H1 (cell line): ENCODE data around the gene NREP. TPM values are rescaled to one million over a fixed set of nuclear protein-coding genes. Genes with fewer than 3 reads are reported as not detected.
A peak's percentile ranks its signal among the peaks of the same experiment; 100 is the strongest.

ENCODE experiments used
- CTCF ChIA-PET: fragments of 300-600 bp; sonication (Branson Sonifier 250); formaldehyde crosslinking; loops from one replicate; lab custom pipeline; 2021; ENCODE audit not compliant: partially characterized antibody; lab: Charles Lee
- POLR2A ChIA-PET: fragments of 300-600 bp; sonication (Branson Sonifier 250); formaldehyde crosslinking; loops from one replicate; lab custom pipeline; 2021; ENCODE audit warnings: inconsistent platforms; ENCODE audit not compliant: partially characterized antibody; lab: Charles Lee
- DNase-seq, 2 experiments: peaks; one replicate each; pipeline versions ENCODE4 v3.0.0 to v3.0.0-alpha.2; 2010 to 2022; ENCODE audit warnings: low spot score in 2 of 2, low read depth in 1 of 2, mixed read lengths in 1 of 2
- FAIRE-seq: peaks from 2 replicates; lab custom pipeline; 2011; peaks lifted over from hg19 to GRCh38; lab: Jason Lieb, UNC
- H2AFZ ChIP-seq: 2 replicates; pipeline ENCODE4 v1.8.1; 2012; ENCODE audit warnings: low read length, inconsistent platforms
- H2AK5ac ChIP-seq: 2 replicates; pipeline ENCODE4 v1.6.1; 2013; ENCODE audit warnings: low read depth, low read length
- H2BK120ac ChIP-seq: replicated peaks from 2 replicates; pipeline ENCODE3; 2013; ENCODE audit warnings: low read depth, low read length, inconsistent platforms
- H2BK12ac ChIP-seq: 2 replicates; pipeline ENCODE4 v1.6.1; 2013; ENCODE audit warnings: low read depth, low read length
- H2BK15ac ChIP-seq: 2 replicates; pipeline ENCODE4 v1.6.1; 2013; ENCODE audit warnings: low read length
- H2BK20ac ChIP-seq: 2 replicates; pipeline ENCODE4 v1.6.1; 2013; ENCODE audit warnings: low read length
- H2BK5ac ChIP-seq: 2 replicates; pipeline ENCODE4 v1.6.1; 2013; ENCODE audit warnings: low read depth, low read length
- H3K14ac ChIP-seq: 2 replicates; pipeline ENCODE4 v1.6.1; 2013; ENCODE audit warnings: inconsistent platforms; ENCODE audit not compliant: insufficient read length
- H3K18ac ChIP-seq: 2 replicates; pipeline ENCODE4 v1.6.1; 2013; ENCODE audit warnings: low read length; ENCODE audit errors: extremely low read depth
- H3K23ac ChIP-seq: 2 replicates; pipeline ENCODE4 v1.6.1; 2013; ENCODE audit warnings: inconsistent platforms; ENCODE audit not compliant: insufficient read length
- H3K23me2 ChIP-seq: 2 replicates; pipeline ENCODE4 v1.6.1; 2013; ENCODE audit warnings: low read depth, low read length
- H3K27ac ChIP-seq: 2 replicates; pipeline ENCODE4 v1.6.1; 2011; ENCODE audit warnings: low read depth, low read length, inconsistent platforms
- H3K27me3 ChIP-seq, 4 experiments: replicated peaks in 1 of 4; 1 replicate in 1 of 4; 2 replicates in 3 of 4; pipeline versions ENCODE4 v1.6.1 to v1.8.1; 2011 to 2013; ENCODE audit warnings: low read length in 3 of 4, mild to moderate bottlenecking in 3 of 4, inconsistent platforms in 2 of 4, mixed read lengths in 2 of 4, moderate library complexity in 1 of 4; ENCODE audit not compliant: control insufficient read depth in 3 of 4, insufficient read depth in 3 of 4; ENCODE audit errors: extremely low read depth in 1 of 4
- H3K36me3 ChIP-seq, 4 experiments: 2 replicates each; pipeline versions ENCODE4 v1.6.1 to v1.8.1; 2011 to 2013; ENCODE audit warnings: mild to moderate bottlenecking in 4 of 4, low read length in 3 of 4, moderate library complexity in 2 of 4, control low read depth in 1 of 4, inconsistent platforms in 1 of 4; ENCODE audit not compliant: insufficient read depth in 4 of 4, control insufficient read depth in 2 of 4
- H3K4ac ChIP-seq: replicated peaks from 2 replicates; pipeline ENCODE3; 2013; ENCODE audit warnings: low read length, low read depth, mixed read lengths, inconsistent platforms; ENCODE audit not compliant: insufficient read length
- H3K4me1 ChIP-seq, 4 experiments: replicated peaks in 1 of 4; 1 replicate in 1 of 4; 2 replicates in 3 of 4; pipeline versions ENCODE4 v1.6.1 to v1.8.1; 2011 to 2013; ENCODE audit warnings: low read length in 3 of 4, inconsistent platforms in 2 of 4, mixed read lengths in 1 of 4; ENCODE audit not compliant: insufficient read depth in 4 of 4, control insufficient read depth in 3 of 4
- H3K4me2 ChIP-seq, 2 experiments: 2 replicates each; pipeline versions ENCODE4 v1.6.1 to v1.8.1; 2011 to 2013; ENCODE audit warnings: low read depth in 2 of 2, low read length in 2 of 2, control low read depth in 1 of 2, inconsistent platforms in 1 of 2, mild to moderate bottlenecking in 1 of 2; ENCODE audit not compliant: insufficient read depth in 1 of 2
- H3K4me3 ChIP-seq, 4 experiments: fragments of 200-600, 300-600 bp in 1 of 4; sonication (generic), shearing (Covaris generic), sonication (Bioruptor Twin) in 1 of 4; 2 replicates each; pipeline versions ENCODE4 v1.5.1 to v1.8.1; 2011 to 2016; ENCODE audit warnings: low read length in 4 of 4, low read depth in 3 of 4, control low read depth in 2 of 4, inconsistent platforms in 2 of 4, mild to moderate bottlenecking in 2 of 4, mixed read lengths in 1 of 4, moderate library complexity in 1 of 4; ENCODE audit not compliant: insufficient read depth in 2 of 4; ENCODE audit errors: extremely low read depth in 1 of 4
- H3K56ac ChIP-seq: replicated peaks from 2 replicates; pipeline ENCODE3; 2013; ENCODE audit warnings: low read depth, mild to moderate bottlenecking, mixed read lengths, low read length, inconsistent platforms; ENCODE audit not compliant: insufficient read length
- H3K79me1 ChIP-seq: 2 replicates; pipeline ENCODE4 v1.6.1; 2013; ENCODE audit warnings: low read depth, low read length, control low read depth
- H3K79me2 ChIP-seq, 2 experiments: 2 replicates each; pipeline versions ENCODE4 v1.6.1 to v1.8.1; 2012 to 2013; ENCODE audit warnings: low read length in 2 of 2, mild to moderate bottlenecking in 2 of 2, inconsistent platforms in 1 of 2; ENCODE audit not compliant: insufficient read depth in 2 of 2, control insufficient read depth in 1 of 2
- H3K9ac ChIP-seq, 4 experiments: replicated peaks in 1 of 4; 1 replicate in 1 of 4; 2 replicates in 3 of 4; pipeline versions ENCODE4 v1.6.1 to v1.8.1; 2011 to 2013; ENCODE audit warnings: low read depth in 3 of 4, low read length in 3 of 4, control low read depth in 2 of 4, mild to moderate bottlenecking in 2 of 4, moderate library complexity in 2 of 4, inconsistent platforms in 1 of 4; ENCODE audit errors: extremely low read depth in 1 of 4
- H3K9me3 ChIP-seq, 2 experiments: 2 replicates each; pipeline versions ENCODE4 v1.6.1 to v1.8.1; 2012 to 2013; ENCODE audit warnings: mild to moderate bottlenecking in 2 of 2, moderate library complexity in 2 of 2, control low read depth in 1 of 2, inconsistent platforms in 1 of 2, low read depth in 1 of 2, low read length in 1 of 2, mixed read lengths in 1 of 2; ENCODE audit not compliant: insufficient read depth in 2 of 2
- H4K20me1 ChIP-seq, 2 experiments: replicated peaks in 1 of 2; 2 replicates each; pipeline versions ENCODE3 to v1.8.1; 2011 to 2013; ENCODE audit warnings: inconsistent platforms in 2 of 2, low read length in 2 of 2, mild to moderate bottlenecking in 1 of 2; ENCODE audit not compliant: insufficient read depth in 2 of 2, control insufficient read depth in 1 of 2
- H4K5ac ChIP-seq: 2 replicates; pipeline ENCODE4 v1.6.1; 2013; ENCODE audit warnings: low read length, low read depth, mixed read lengths, inconsistent platforms; ENCODE audit not compliant: insufficient read length
- H4K8ac ChIP-seq: 2 replicates; pipeline ENCODE4 v1.8.0; 2013; ENCODE audit warnings: mild to moderate bottlenecking, moderate library complexity, low read length, inconsistent platforms; ENCODE audit not compliant: insufficient read depth; ENCODE audit errors: extremely low read depth
- H4K91ac ChIP-seq: replicated peaks from 2 replicates; pipeline ENCODE3; 2013; ENCODE audit warnings: low read length, mixed read lengths, inconsistent platforms; ENCODE audit not compliant: insufficient read length
- HDAC2 ChIP-seq, 2 experiments: fragments of 300-600 bp in 1 of 2; sonication (generic) in 1 of 2; IDR thresholded peaks; 2 replicates each; pipeline ENCODE4 v1.6.1; 2011 to 2012; ENCODE audit warnings: low read depth in 2 of 2, low read length in 2 of 2, mild to moderate bottlenecking in 2 of 2, moderate library complexity in 2 of 2, borderline replicate concordance in 1 of 2, inconsistent platforms in 1 of 2
- JUN ChIP-seq: IDR thresholded peaks from 2 replicates; pipeline ENCODE4 v1.6.1; 2011; ENCODE audit warnings: low read depth, mild to moderate bottlenecking, improper control_type of control experiment, low read length
- PHF8 ChIP-seq: fragments of 200-600 bp; sonication (generic); conservative IDR thresholded peaks from 2 replicates; pipeline ENCODE4 v1.7.1; 2012; ENCODE audit warnings: low read depth, mild to moderate bottlenecking, inconsistent platforms, low read length, moderate library complexity
- RFX5 ChIP-seq: IDR thresholded peaks from 2 replicates; pipeline ENCODE4 v1.6.1; 2011; ENCODE audit warnings: low read depth, low read length, improper control_type of control experiment, borderline replicate concordance
- SAP30 ChIP-seq: fragments of 300-600 bp; sonication (generic); IDR thresholded peaks from 2 replicates; pipeline ENCODE4 v1.7.1; 2012; ENCODE audit warnings: low read length, moderate library complexity, mild to moderate bottlenecking, inconsistent platforms; ENCODE audit not compliant: insufficient read depth, insufficient replicate concordance
- ZNF274 ChIP-seq: IDR thresholded peaks from 2 replicates; pipeline ENCODE4 v1.7.0; 2012; ENCODE audit warnings: low read length, borderline replicate concordance; ENCODE audit errors: extremely low read depth
- WGBS, 2 experiments: shearing (Covaris generic) in 1 of 2; methylation state at CpG; one replicate each; pipeline versions ENCODE4 v1.1.6 to v1.1.7; 2013 to 2015; ENCODE audit warnings: low lambda C conversion rate in 2 of 2, mixed read lengths in 2 of 2, inconsistent platforms in 1 of 2, low coverage in 1 of 2, missing lambda C conversion rate in 1 of 2; ENCODE audit not compliant: insufficient replicate concordance in 2 of 2, insufficient coverage in 1 of 2, insufficient read length in 1 of 2; ENCODE audit errors: extremely low coverage in 1 of 2, missing lambda C conversion rate in 1 of 2; 5-methylcytosine and 5-hydroxymethylcytosine counted together
- polyA plus RNA-seq, 7 experiments: library from polyadenylated mRNA; depleted of rRNA in 3 of 7; stranded (reverse) in 5 of 7; unstranded in 2 of 7; fragments of >200 nt in 5 of 7; fragments of 200-250 nt in 2 of 7; gene quantifications; 1 replicate in 5 of 7; 2 replicates in 1 of 7; 4 replicates in 1 of 7; pipeline versions ENCODE4 v1.2.1 to v1.2.3, GENCODE V29; 2011 to 2013; ENCODE audit warnings: missing spikeins in 2 of 7, mixed read lengths in 2 of 7
- total RNA-seq: library from RNA; stranded (reverse); fragmentation: NEBNext Ultra II Directional; extraction: Animal tissue kit (Norgen Biotek cat#: 25700); gene quantifications from 2 replicates; pipeline ENCODE4 v1.2.1, GENCODE V29; 2021

Gene NREP
- total and polyA plus RNA-seq, 2 of the 8 experiments (the other 6 are each of a cell fraction or from before 2014, with no cell fraction given), result 254 to 301 TPM

- 53% methylated on average over 2 of the region's 2 CpGs; no CpG with 5 or more reads in 1 of the 2 experiments for WGBS, 2 experiments
- Histone ChIP-seq H3K79me2 (no peaks in the 10 kb centered on the region), H3K4me3 (no peak overlapping the region), H3K23me2 (no peaks in the 10 kb centered on the region), H3K4me1 (peaks cover 0 to 9% (median 5%) of the 10 kb centered on the region in 4 experiments; a peak in 4 of 7 replicates), H2BK20ac (no peak overlapping the region), H4K91ac (peak overlapping the region; percentile 54), H3K79me1 (no peaks in the 10 kb centered on the region), H2AK5ac (no peak overlapping the region), H4K5ac (no peak overlapping the region), H3K27me3 (no peaks in the 10 kb centered on the region), H3K9me3 (peaks cover 2 to 6% of the 10 kb centered on the region in 2 experiments; a peak in 3 of 4 replicates), H3K14ac (no peak overlapping the region), H2BK15ac (no peak overlapping the region), H3K36me3 (peaks cover 0 to 15% (median 6%) of the 10 kb centered on the region in 4 experiments; a peak in 4 of 8 replicates), H3K9ac (no peak overlapping the region), H3K56ac (no peak overlapping the region), H2BK12ac (no peak overlapping the region), H2BK120ac (no peak overlapping the region), H3K4ac (no peak overlapping the region), H4K8ac (no peak overlapping the region), H4K20me1 (no peaks in the 10 kb centered on the region), H3K18ac (no peak overlapping the region), H3K23ac (no peak overlapping the region), H3K4me2 (no peak overlapping the region), H2BK5ac (no peak overlapping the region), H2AFZ (no peak overlapping the region), H3K27ac (no peak overlapping the region)
- TF ChIP-seq PHF8 (no peak), JUN (no peak), RFX5 (no peak), HDAC2 (IDR thresholded peaks at IDR 0.05; ENCODE audit: borderline replicate concordance in 1 of 2, low read depth in 2 of 2, low read length in 2 of 2) (no peak), ZNF274 (no peak), SAP30 (no peak)
- ChIA-PET POLR2A (interaction anchor here (0.6 to 1.8 kb wide), 7 partner anchors 9 to 54 kb away, joined by 3 to 6 read pairs (median 4); no protein-coding TSS in a partner anchor), CTCF (interaction anchor here (0.8 to 1.5 kb wide), 6 partner anchors 14 to 191 kb away, joined by 3 to 5 read pairs (median 3); no protein-coding TSS in a partner anchor)
- no peak for DNase-seq
- FAIRE-seq, result no peak
These were observed 34.9 kb downstream of the NREP start for GRCh38 chr5:111722140-111722539.
